GM21367 (cell line): ENCODE results near the gene CDC45.

ENCODE experiments used
- ATAC-seq: cut with Tn5 transposase; IDR thresholded peaks from one replicate; pipeline ENCODE4 v1.9.1; 2021; ENCODE audit not compliant: unreplicated experiment

Gene CDC45

DNA sequence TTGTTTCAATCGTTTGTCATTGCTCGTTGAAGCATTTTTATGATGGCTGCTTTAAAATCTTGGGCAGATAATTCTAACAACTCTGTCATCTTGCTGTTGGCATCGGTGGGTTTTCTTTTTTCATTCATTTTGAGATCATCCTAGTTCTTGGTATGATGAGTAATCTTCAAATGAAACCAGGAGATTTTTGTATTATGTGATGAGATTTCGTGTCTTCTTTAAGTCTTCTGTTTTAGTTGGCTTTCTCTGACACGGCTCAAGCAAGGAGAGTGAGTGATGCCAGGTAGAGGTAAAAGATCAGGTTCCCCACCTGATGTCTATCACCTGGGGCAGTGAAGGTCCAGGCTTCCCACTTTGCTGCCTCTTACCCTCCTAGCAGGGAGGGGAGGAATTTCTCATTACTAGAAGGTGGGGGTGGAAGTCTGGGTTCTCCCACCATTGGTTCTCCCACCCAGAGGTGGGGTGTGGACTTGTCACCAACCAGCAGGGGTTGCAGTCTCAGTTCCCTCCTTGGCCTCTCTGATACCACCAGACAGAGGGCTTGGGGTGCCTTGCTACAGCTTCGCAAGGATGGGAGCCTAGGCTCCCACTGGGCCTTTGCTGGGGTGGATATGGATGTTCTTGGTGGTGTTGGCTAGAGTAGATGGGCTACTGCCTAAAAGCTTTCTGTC, 12.9 kb downstream of the CDC45 start:
- no peak for ATAC-seq

DNA sequence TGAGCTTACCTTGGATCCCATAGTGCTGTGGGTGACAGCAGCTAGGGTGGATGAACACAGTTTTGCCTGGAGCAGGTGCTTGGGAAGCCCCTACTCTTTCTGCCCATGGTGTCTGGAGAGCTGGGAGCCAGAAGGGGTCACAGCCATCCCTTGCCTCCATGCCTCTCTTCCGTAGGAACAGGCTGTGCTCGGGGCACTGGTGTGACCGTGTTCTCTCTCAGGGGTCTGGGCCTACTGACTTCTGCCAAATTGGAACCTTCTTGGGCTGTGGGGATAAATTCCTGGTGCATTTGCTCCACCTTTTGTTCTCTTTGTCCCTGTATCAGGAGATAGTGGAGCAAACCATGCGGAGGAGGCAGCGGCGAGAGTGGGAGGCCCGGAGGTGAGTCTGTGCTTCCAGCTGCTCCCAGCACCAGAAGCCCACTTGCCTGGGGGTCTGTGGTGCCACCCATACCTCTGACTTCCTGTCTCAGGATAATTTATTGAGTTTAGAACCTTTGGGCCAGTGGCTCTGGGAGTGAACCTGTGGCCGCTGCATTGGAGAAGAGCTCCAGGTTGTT, 14.4 kb downstream of the CDC45 start:
- ATAC-seq = no peak

DNA sequence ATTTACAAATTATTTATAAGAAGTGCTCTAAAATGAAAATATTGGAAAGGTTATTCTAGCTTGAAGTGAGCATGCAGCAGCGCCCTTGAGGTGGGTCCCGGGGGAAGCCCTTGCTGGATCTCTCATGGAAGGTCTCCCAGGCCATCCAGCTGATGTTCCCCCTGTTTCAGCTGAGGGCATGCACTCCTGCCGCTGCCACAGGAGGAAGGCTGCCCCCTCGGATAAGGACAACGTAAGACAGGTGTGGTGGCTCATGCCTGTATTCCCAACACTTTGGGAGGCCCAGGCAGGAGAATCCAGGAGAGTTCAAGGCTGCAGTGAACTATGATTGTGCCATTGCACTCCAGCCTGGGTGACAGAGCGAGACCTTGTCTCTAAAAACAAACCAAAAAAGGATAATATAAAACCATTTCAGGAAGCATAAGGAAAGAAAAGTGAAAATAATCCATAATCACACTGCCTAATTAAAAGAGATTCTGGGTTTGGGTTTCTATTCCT, 15.0 kb downstream of the CDC45 start:
- no peak for ATAC-seq

- ATAC-seq = no peak
Observed at GRCh38 chr22:19495562-19496323, 16.0 kb downstream of the CDC45 start.

- no peak for ATAC-seq
Observed at GRCh38 chr22:19496324-19496630, 16.6 kb downstream of the CDC45 start.

DNA sequence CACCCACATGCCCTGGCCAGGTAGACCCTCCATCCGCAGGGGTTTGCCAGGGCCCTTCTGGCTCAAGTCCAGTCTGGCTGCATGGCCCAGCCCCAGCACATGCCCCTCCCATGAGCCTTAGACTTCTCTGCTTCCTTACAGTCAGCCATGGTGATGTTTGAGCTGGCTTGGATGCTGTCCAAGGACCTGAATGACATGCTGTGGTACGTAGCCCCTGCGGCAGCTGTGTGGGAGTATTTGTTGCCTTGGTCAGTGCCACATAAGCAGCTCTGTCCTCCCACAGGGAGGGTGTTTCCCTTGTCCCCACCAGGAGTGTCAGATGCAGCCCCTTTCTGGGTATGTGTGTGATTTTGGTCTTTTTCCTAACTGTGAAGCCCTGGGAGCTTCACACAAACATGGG, 17.5 kb downstream of the CDC45 start:
- no peak for ATAC-seq

DNA sequence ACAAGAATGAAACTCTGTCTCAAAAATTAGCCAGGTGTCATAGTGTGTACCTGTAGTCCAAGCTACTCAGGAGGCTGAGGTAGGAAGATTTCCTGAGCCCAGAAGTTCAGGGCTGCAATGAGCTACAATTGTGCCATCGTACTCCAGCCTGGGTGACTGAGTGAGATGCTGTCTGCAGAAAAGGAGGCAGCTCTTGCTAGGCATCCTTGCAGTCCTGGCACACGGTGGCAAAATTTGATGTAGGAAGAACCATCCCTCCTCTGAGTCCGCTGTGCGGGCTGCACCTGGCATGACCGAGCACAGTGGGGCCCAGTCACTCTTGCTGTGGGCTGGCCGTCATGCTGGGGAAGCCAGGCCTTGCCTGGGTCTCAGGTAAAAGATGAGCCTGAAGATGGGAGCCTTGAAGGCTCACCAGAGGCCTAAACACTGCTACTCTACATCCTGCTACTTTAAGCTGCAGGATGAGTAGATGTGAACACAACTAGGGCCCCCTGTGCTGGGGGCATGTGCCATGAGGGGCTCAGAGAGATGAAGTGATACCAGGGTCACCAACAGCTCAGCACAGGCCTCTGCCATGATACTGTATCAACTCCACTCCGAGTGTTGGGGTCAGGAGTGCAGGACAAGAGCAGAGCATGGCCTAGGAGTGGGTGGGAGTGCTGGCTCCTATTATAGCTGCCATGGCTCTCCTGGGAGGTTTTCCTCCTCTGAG, 18.6 kb downstream of the CDC45 start:
- no peak for ATAC-seq

DNA sequence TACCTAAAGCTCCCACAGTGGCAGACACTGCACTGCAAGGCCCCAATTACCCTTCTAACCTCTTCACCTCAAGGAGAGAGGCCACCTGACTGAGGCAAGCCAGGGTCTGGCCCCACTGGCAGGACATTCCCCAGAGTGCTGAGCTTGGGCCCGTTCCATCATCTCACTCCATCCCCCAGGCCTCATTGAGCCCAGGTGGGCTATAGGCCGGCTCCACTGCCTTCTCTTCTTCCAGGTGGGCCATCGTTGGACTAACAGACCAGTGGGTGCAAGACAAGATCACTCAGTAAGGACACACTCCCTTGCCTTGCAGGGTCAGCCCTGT, 19.1 kb downstream of the CDC45 start:
- no peak for ATAC-seq

- ATAC-seq = no peak
Observed at GRCh38 chr22:19499236-19499879, 19.6 kb downstream of the CDC45 start.

- ATAC-seq = no peak
Observed at GRCh38 chr22:19499880-19500242, 20.1 kb downstream of the CDC45 start.

DNA sequence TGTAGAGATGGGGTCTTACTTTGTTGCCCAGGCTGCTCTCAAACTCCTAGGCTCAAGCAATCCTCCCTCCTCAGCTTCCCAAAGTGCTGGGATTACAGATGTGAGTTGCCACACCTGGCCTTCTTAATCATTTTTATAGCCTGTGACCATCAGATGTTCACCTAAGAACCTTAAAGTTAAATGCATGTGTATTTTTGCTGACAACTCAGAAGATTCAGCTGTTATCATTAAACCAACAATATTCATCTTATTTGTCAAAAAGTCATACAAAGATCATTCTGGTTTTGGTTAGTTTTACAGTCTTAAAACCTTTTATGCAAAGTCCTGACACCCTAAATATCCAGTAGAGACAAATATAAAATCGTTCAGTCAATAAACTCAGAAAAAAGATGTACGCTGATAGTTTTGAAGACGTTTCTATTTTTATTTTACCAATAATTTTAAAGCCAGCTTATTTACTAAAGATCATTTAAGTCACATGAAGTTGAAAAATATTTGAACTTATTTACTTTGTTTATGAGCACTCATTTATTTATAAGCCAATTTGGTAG, 22.3 kb downstream of the CDC45 start:
- no peak for ATAC-seq

GRCh38 chr22:19503367-19503766, 23.6 kb downstream of the CDC45 start:
- no peak for ATAC-seq

DNA sequence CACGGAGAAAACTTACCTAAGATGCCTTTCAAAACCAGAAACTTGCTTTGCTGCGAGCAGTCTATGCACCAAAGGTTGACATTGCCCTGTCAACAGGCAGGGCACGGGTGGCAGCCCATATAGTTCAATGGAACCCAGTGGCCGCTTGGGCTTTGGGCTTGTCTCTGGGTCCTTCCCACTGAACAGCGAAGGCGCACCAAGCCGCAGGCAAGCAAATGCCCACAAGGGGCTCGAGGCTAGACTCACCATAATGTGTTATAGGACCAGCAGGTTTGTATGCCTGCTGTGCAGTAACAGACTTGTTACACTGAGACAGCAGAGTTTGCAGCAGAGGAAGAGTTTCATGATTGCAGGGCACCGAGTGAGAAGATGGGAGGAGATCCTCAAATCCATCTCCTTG, 24.1 kb downstream of the CDC45 start:
- ATAC-seq = no peak

- ATAC-seq = no peak
Observed at GRCh38 chr22:19504900-19505734, 25.4 kb downstream of the CDC45 start.

DNA sequence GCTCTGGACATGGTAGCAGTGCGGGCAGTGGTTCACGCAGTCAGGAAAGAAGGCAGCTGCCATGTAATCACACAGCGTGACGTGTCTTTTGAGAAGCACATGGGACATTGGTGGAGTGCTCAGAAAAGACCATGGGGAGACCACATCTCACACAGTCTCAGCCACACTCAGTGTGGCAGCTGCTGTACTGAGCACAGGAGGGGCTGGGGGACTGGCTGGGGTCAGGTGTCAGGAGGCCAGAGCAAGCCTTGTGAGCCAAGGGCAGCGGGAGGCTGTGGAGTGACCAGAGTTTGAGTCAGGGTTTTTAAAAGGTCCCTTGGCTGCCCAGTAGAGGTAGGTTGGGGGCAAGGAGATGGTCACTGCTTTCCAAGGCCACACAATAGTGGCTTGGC, 26.0 kb downstream of the CDC45 start:
- no peak for ATAC-seq

DNA sequence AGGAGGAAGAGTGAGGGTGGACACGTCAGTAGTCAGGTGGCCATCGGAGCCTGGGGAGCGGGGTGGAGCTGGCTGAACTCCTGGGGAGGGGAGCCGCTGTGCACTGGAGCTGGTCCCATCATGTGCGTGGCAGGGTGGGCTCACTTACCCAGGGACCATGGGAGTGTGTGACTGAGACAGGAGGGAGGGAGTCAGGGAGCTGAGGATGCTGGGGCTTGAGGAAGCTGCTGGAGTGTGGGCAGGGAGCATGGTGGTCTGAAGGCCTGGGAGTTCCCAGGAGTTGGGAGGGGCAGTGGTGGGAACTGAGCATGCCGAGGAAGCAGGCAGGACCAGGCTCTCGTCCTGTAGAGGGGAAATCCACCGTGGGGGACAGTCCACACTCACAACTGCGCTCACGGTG, 26.5 kb downstream of the CDC45 start:
- no peak for ATAC-seq

DNA sequence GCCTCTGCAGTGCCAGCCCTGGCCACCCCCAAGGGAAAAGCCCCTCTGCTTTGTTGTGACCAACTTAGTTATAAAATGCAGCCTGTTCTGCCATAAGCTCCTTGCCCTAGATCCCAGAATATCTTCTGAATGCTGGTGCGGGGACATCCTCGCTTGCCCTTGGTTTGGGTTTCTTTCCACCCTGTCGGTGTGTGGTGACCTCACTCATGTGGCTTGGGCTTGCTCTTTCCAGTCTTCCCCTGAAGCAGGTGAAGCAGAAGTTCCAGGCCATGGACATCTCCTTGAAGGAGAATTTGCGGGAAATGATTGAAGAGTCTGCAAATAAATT, 27.8 kb downstream of the CDC45 start:
- no peak for ATAC-seq

- ATAC-seq = no peak
Observed at GRCh38 chr22:19508024-19508776, 28.5 kb downstream of the CDC45 start.

- no peak for ATAC-seq
Observed at GRCh38 chr22:19509191-19509590, 29.5 kb downstream of the CDC45 start.

- no peak for ATAC-seq
Observed at GRCh38 chr22:19509923-19510322, 30.2 kb downstream of the CDC45 start.
